Endothelial cell of umbilical vein (primary cell): Measurements from ENCODE around the gene TGFA. TPM values are rescaled to one million over a fixed set of nuclear protein-coding genes. Genes with fewer than 3 reads are reported as not detected.

ENCODE experiments used
- BruUV-seq: library from RNA; stranded (reverse); fragments of 400-500 nt; replicated peaks from 2 replicates; lab custom pipeline; 2021; lab: Mats Ljungman, UMichigan
- CTCF ChIA-PET: fragments of 300-600, 350-600 bp; sonication (Branson Sonifier 250); formaldehyde crosslinking; loops from one replicate; lab custom pipeline; 2021; ENCODE audit warnings: antibody characterized with exemption, inconsistent platforms; lab: Charles Lee
- POLR2A ChIA-PET: fragments of 300-600, 350-600 bp; sonication (Branson Sonifier 250); formaldehyde crosslinking; loops from one replicate; lab custom pipeline; 2021; ENCODE audit warnings: antibody characterized with exemption, inconsistent platforms; lab: Charles Lee
- DNase-seq: peaks from one replicate; pipeline ENCODE4 v3.0.0-alpha.2; 2011; ENCODE audit warnings: low read depth, low spot score
- FAIRE-seq: peaks from 2 replicates; lab custom pipeline; 2011; peaks lifted over from hg19 to GRCh38; lab: Jason Lieb, UNC
- H2AFZ ChIP-seq: 2 replicates; pipeline ENCODE4 v1.6.0; 2012; ENCODE audit warnings: low read depth, low read length, control low read depth, inconsistent platforms
- H3K27ac ChIP-seq: 2 replicates; pipeline ENCODE4 v1.5.1; 2011; ENCODE audit warnings: low read depth, mild to moderate bottlenecking, control low read depth, low read length, moderate library complexity; ENCODE audit not compliant: insufficient read depth
- H3K27me3 ChIP-seq, 2 experiments: 2 replicates each; pipeline versions ENCODE4 v1.6.0 to v1.6.1; 2011; ENCODE audit warnings: low read length in 2 of 2, mixed read lengths in 1 of 2; ENCODE audit not compliant: control insufficient read depth in 2 of 2, insufficient read depth in 2 of 2
- H3K36me3 ChIP-seq, 2 experiments: 2 replicates in 1 of 2; 3 replicates in 1 of 2; pipeline ENCODE4 v1.5.1; 2011; ENCODE audit warnings: low read length in 2 of 2, mild to moderate bottlenecking in 1 of 2, moderate library complexity in 1 of 2; ENCODE audit not compliant: control insufficient read depth in 2 of 2, insufficient read depth in 2 of 2; ENCODE audit errors: extremely low read depth in 1 of 2
- H3K4me1 ChIP-seq: 3 replicates; pipeline ENCODE4 v1.5.1; 2011; ENCODE audit warnings: mild to moderate bottlenecking, low read length; ENCODE audit not compliant: control insufficient read depth, insufficient read depth; ENCODE audit errors: extremely low read depth
- H3K4me2 ChIP-seq: 2 replicates; pipeline ENCODE4 v1.6.1; 2011; ENCODE audit warnings: low read length, control low read depth, mixed read lengths; ENCODE audit not compliant: insufficient read depth
- H3K4me3 ChIP-seq, 3 experiments: fragments of 200-600 bp in 1 of 3; sonication (generic), shearing (Covaris generic) in 1 of 3; replicated peaks in 1 of 3; 2 replicates each; pipeline ENCODE4 v1.5.1; 2011 to 2016; ENCODE audit warnings: control low read depth in 3 of 3, low read length in 3 of 3, mild to moderate bottlenecking in 2 of 3, inconsistent platforms in 1 of 3, low read depth in 1 of 3, moderate library complexity in 1 of 3; ENCODE audit not compliant: insufficient read depth in 1 of 3
- H3K79me2 ChIP-seq: 2 replicates; pipeline ENCODE4 v1.6.0; 2012; ENCODE audit warnings: low read length, inconsistent platforms; ENCODE audit not compliant: control insufficient read depth, insufficient read depth
- H3K9ac ChIP-seq: replicated peaks from 2 replicates; pipeline ENCODE3; 2011; ENCODE audit warnings: low read length, control low read depth; ENCODE audit not compliant: insufficient read depth; ENCODE audit errors: extremely low read depth
- H3K9me1 ChIP-seq: replicated peaks from 3 replicates; pipeline ENCODE4 v1.6.0; 2011; ENCODE audit warnings: mild to moderate bottlenecking, low read length; ENCODE audit not compliant: control insufficient read depth, insufficient read depth; ENCODE audit errors: extremely low read depth
- H3K9me3 ChIP-seq: replicated peaks from 2 replicates; pipeline ENCODE4 v1.5.1; 2012; ENCODE audit warnings: low read length, inconsistent platforms; ENCODE audit not compliant: control insufficient read depth, insufficient read depth
- H4K20me1 ChIP-seq: replicated peaks from 2 replicates; pipeline ENCODE3; 2011; ENCODE audit warnings: mild to moderate bottlenecking, low read length; ENCODE audit not compliant: control insufficient read depth, insufficient read depth; ENCODE audit errors: extremely low read depth
- EZH2 ChIP-seq: IDR thresholded peaks from 2 replicates; pipeline ENCODE4 v1.6.1; 2012; ENCODE audit warnings: borderline replicate concordance, low read depth, mild to moderate bottlenecking, moderate library complexity, low read length, inconsistent platforms; ENCODE audit not compliant: severe bottlenecking
- FOS ChIP-seq: IDR thresholded peaks from 2 replicates; pipeline ENCODE4 v1.6.1; 2011; ENCODE audit warnings: mild to moderate bottlenecking, low read length, moderate library complexity, borderline replicate concordance; ENCODE audit not compliant: insufficient read depth
- GATA2 ChIP-seq: IDR thresholded peaks from 2 replicates; pipeline ENCODE4 v1.7.0; 2011; ENCODE audit warnings: low read depth, mild to moderate bottlenecking, moderate library complexity, mixed read lengths, low read length; ENCODE audit not compliant: insufficient read length, insufficient read depth
- JUN ChIP-seq: IDR thresholded peaks from 2 replicates; pipeline ENCODE4 v1.6.1; 2011; ENCODE audit warnings: borderline replicate concordance, low read depth; ENCODE audit not compliant: insufficient read length, insufficient read depth
- MYC ChIP-seq: IDR thresholded peaks from one replicate; pipeline ENCODE4 v1.6.1; 2011; ENCODE audit warnings: mild to moderate bottlenecking, low read depth, low read length
- POLR2A ChIP-seq: IDR thresholded peaks from 2 replicates; pipeline ENCODE4 v1.6.1; 2012; ENCODE audit warnings: low read depth, mild to moderate bottlenecking, control low read depth, low read length
- POLR2AphosphoS5 ChIP-seq: IDR thresholded peaks from 2 replicates; pipeline ENCODE4 v1.6.1; 2012; ENCODE audit warnings: low read depth, mild to moderate bottlenecking, control low read depth, low read length, moderate library complexity; ENCODE audit not compliant: insufficient read depth
- dilution Hi-C: fragments of 300-500 bp; cut with MboI; formaldehyde crosslinking; loops from one replicate; pipeline ENCODE4 v1.15.0; 2019; ENCODE audit warnings: low sequenced_read_pairs; ENCODE audit not compliant: extremely low pct_ligation_motif_present
- intact Hi-C: fragments of 100-400 bp; cut with micrococcal nuclease; formaldehyde crosslinking; loops from one replicate; pipeline ENCODE4 v1.10.0; 2022
- polyA plus RNA-seq, 4 experiments: library from polyadenylated mRNA; depleted of rRNA in 3 of 4; stranded (reverse) in 3 of 4; unstranded in 1 of 4; fragments of >200 nt; gene quantifications; 2 replicates each; pipeline versions ENCODE4 v1.2.1 to v1.2.3, GENCODE V29; 2011 to 2012; ENCODE audit warnings: missing spikeins in 1 of 4
- total RNA-seq: library from RNA; stranded (reverse); gene quantifications from 2 replicates; pipeline ENCODE4 v1.2.3, GENCODE V29; 2021
- TF ChIP-seq, protein P1 (sequence below): IDR thresholded peaks from 2 replicates; pipeline ENCODE4 v1.6.1; 2011; ENCODE audit not compliant: insufficient read depth, insufficient read length
- TF ChIP-seq, protein P2 (sequence below), 2 donors: IDR thresholded peaks; 1 replicate in 1 of 2; 2 replicates in 1 of 2; pipeline ENCODE4 v1.5.1; 2011; ENCODE audit warnings: low read length in 2 of 2, mild to moderate bottlenecking in 2 of 2, moderate library complexity in 2 of 2, control low read depth in 1 of 2, inconsistent platforms in 1 of 2, low read depth in 1 of 2; ENCODE audit not compliant: insufficient read depth in 1 of 2; ENCODE audit errors: extremely low read depth in 1 of 2

The TGFA gene
- total and polyA plus RNA-seq, 2 donors (not counting 3 experiments of a cell fraction or from before 2014, with no cell fraction given) = 0.22 to 0.32 TPM

DNA sequence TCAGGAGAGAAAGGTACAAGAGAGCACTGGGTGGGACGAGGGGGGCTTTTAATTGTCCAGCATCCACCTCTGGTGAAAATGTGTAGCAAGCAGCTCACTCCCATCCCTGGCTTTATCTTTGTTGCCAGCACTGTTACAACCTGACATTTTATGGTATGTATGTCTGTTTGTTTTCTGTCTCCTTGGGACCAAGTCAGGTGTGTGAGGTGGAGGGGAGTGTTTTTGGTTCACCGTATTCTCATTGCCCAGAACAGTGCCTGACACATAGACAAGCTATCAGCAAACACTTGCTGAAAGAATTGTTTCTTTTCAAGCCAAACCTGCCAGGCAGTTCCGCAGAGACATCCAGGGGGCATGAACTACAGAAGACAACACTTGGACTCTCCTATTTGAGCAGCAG, 24.7 kb downstream of the TGFA start:
- Histone ChIP-seq H3K27me3 (peaks cover 2 to 5% of the 10 kb centered on the region in 2 experiments), H3K4me1 (no peaks in the 10 kb centered on the region), H3K4me2 (no peak overlapping the region), H3K9me3 (no peaks in the 10 kb centered on the region), H3K27ac (no peak overlapping the region), H3K9me1 (no peaks in the 10 kb centered on the region), H3K4me3 (no peak overlapping the region), H2AFZ (no peak overlapping the region), H3K79me2 (no peaks in the 10 kb centered on the region), H4K20me1 (no peaks in the 10 kb centered on the region), H3K36me3 (no peaks in the 10 kb centered on the region), H3K9ac (no peak overlapping the region)
- BruUV-seq = no TSS peak
- intact Hi-C loops (no loop called here), dilution Hi-C loops (no loop called here)
- CTCF ChIA-PET = interaction anchor here (0.8 kb wide), 1 partner anchor 89 kb away, joined by 3 read pairs; no protein-coding TSS in a partner anchor
- DNase-seq (no peak), FAIRE-seq (no peak)
- TF ChIP-seq MYC (no peak), POLR2A (no peak), EZH2 (no peak), POLR2AphosphoS5 (no peak), JUN (no peak), FOS (no peak), GATA2 (no peak)
- TF ChIP-seq, protein P1, sequence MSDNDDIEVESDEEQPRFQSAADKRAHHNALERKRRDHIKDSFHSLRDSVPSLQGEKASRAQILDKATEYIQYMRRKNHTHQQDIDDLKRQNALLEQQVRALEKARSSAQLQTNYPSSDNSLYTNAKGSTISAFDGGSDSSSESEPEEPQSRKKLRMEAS = no peak
- TF ChIP-seq, protein P2, sequence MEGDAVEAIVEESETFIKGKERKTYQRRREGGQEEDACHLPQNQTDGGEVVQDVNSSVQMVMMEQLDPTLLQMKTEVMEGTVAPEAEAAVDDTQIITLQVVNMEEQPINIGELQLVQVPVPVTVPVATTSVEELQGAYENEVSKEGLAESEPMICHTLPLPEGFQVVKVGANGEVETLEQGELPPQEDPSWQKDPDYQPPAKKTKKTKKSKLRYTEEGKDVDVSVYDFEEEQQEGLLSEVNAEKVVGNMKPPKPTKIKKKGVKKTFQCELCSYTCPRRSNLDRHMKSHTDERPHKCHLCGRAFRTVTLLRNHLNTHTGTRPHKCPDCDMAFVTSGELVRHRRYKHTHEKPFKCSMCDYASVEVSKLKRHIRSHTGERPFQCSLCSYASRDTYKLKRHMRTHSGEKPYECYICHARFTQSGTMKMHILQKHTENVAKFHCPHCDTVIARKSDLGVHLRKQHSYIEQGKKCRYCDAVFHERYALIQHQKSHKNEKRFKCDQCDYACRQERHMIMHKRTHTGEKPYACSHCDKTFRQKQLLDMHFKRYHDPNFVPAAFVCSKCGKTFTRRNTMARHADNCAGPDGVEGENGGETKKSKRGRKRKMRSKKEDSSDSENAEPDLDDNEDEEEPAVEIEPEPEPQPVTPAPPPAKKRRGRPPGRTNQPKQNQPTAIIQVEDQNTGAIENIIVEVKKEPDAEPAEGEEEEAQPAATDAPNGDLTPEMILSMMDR (IDR thresholded peaks at IDR 0.05; ENCODE audit: extremely low read depth in 1 of 2, insufficient read depth in 1 of 2, low read depth in 1 of 2, low read length in 2 of 2) = no peak
- POLR2A ChIA-PET = no interaction called here
